GM21367 (cell line): ENCODE data around the gene DLX4.

Experiments
- ATAC-seq: cut with Tn5 transposase; IDR thresholded peaks from one replicate; pipeline ENCODE4 v1.9.1; 2021; ENCODE audit not compliant: unreplicated experiment

DLX4 gene

GRCh38 chr17:49946964-49947584, 21.9 kb upstream of the DLX4 start:
- ATAC-seq: no peak

DNA sequence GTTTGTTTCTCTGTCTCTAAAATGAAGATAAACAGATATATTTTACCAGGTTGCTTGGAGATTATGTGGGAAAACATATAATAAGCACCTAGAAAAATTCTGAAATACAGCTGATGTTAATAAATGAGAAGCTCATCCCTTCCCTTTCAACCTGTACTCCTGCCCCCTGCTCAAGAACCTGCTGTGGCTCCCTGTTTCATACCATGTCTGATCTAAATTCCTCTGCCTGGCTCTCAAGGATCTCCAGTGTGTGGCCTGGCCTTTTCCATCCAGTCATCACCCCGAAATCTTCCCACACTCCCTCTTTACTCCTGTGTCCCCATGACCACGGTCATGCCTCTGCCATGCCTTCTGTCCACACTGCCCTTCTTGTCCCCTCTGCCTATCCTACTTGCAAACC, 19.4 kb upstream of the DLX4 start:
- no peak for ATAC-seq

DNA sequence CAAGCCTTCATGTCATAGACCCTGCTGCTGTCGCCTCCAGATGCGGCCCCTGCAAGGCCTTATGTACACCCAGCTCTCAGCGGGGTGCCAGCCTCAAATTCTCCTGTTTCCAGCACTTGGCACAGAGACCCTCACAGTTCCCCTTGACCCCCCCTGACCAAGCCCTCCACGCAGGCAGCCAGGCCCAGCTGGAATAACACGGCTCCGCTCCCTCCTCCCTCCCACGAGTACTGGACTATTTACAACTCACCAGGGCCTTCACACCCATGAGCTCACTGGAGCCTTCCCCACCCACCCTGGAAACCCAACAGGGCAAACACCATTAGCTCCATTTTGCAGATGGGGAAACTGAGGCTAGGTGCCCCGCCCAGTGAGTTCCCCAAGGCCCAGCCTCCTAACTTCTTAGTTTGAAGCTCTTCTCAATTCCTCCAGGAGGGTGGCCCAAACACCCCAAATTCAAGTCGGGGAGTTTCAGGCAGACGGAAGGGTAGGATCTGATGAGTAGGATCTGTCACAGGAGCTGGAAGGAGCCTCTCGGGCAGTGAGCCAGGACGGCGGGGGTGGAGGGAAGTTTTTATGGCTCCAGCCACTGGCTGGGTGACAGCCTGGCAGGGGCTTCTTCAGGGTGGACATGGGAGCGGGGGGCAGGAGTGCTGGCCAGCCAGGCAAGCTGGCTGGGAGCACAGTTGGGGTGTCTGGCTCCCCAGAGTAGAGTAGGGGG, 17.5 kb upstream of the DLX4 start:
- ATAC-seq: no peak

DNA sequence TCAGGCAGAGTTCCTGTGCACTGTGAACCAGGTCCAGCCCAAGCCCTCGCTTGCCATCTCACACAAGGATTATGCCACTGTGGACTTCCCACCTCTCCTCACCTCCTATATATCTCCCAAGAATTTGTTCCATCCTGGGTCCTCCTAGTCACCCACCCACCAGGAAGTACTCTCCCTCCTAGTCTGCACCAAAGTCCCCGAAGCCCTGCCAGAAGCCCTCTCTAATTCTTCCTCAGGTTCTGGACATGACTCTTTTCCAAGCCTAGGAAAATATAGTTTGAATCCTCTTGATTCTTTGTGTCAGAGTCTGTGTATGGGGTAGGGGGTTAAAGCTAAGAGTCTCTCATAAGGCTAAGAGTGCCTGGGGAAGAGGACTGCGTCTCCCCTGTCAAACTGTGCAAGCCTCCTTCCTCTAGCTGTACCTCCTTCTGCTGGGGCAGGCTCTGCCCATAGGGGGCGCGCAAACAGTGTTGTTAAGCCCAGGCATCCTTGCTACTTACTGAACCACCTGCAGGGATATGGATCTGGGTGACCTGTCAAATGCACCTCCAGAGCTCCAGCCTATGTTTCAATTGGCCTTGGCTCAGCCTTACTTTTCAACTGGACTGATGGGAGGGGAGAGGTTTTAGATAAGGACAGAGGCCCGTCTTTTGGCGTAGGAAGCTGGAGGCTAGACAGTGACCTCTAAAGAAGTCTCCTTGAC, 16.6 kb upstream of the DLX4 start:
- no peak for ATAC-seq

GRCh38 chr17:49952912-49953497, 16.0 kb upstream of the DLX4 start:
- ATAC-seq: no peak

DNA sequence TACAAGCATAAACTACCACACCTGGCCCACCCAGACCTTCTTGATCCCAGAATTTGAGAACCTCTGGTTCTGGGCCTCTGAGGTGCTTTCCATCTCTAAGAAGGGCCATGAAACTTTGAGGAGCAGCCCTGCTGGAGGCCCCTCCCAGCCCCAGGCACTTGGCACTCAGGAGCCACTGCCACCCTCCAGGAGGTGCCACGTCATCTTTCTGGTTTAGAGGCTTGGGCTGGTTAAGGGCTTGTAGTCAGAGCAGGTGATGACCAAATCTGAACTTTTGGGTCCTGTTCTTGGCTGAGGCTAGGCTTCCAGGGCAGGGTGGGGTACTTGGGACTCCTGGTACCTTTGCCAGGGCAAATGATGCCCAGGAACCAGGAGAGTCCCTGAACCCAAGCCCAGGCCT, 13.8 kb upstream of the DLX4 start:
- ATAC-seq: no peak

- ATAC-seq: no peak
These were observed 12.2 kb upstream of the DLX4 start for GRCh38 chr17:49956780-49957179.

DNA sequence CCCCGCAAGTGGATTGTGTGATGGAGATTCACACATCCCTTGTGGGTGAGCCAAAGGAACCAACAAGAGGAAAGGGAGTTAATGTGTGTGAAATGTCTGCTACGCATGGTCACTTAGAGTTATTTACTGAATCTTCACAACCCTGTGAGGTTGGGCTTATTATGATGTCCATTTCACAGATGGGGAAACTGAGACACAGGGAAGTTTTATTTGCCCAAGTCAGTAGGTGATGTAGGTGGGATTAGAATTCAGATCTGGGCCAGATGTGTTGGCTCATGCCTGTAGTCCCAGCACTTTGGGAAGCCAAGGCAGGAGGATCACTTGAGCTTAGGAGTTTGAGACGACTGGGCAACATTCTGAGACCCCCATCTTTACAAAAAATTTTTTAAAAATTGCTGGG, 11.6 kb upstream of the DLX4 start:
- no peak for ATAC-seq

GRCh38 chr17:49958723-49959122, 10.3 kb upstream of the DLX4 start:
- ATAC-seq: no peak

DNA sequence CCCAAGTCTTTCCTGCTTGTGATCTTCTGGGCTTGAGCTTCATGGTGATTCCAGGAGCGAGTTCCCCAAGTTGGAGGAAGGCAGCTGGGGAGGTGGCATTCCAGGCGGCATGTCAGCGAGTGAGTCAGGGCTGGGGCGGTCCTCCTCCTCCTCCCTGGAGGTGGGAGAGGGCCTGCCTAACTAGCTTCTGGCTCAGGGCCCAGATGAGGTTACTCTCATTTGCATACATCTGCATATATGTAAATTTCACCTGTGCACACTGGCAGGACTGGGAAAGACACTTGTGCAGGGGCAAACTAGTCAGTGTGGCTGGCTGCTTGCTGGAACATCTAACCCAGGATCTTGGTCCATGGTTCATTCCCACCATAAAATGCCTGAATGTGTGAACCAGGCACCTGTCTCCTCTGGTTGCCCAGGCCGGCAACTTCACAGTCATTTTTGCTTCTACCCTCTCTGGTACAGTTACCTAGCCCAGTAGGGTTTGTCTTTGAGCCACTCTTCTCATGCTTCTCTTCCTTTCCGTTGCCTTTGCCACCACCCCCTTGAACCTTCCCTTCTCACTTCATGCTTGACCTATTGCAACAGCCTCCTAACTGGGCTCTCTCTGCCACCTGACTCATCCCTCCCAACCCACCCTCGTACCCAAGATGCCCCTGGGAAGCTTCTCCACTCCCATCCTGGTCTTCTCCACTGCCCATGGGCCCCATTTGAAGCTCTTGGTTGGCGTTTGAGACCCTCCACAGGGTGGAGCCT, 9.6 kb upstream of the DLX4 start:
- no peak for ATAC-seq

GRCh38 chr17:49962599-49963308, 6.2 kb upstream of the DLX4 start:
- no peak for ATAC-seq

DNA sequence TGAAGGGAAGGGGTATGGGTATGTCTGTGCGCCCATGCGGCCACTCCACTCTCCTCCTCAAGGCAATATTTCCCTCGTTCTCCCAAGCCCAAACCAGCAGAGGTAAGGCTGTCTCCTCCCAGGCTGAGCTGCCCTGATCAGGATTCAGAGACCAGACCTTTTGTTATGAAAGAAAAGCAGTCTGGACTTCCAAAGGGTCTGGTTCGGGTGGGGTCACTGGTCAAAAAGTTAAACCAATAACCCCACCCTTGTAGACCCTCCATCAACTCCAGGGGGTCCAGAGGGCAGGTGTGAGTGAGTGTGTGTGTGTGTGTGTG, 5.7 kb upstream of the DLX4 start:
- no peak for ATAC-seq

- ATAC-seq: no peak
These were observed 5.2 kb upstream of the DLX4 start for GRCh38 chr17:49963626-49964302.

DNA sequence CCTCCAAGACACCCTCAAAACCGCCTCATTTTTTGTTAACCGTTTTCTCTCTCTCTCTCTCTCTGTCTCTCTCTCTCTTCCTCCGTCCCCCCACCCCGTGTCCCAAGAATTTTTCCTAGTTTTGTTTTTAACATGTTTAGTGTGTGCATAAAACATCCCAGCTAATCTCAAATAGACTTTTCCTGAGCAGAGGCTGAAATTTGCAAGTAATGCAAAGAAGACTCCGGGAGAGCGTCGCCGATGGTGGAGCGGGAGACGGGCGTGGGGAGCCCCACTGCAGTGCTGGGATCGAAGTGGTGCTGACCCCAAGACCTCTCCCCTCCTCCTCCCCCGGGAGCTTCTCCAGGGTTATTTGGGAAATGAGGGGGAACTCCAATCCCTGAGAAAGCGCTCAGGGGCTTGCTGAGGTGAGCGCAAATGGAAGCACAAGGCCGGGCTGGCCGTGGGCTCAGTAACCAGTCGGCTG, 4.7 kb upstream of the DLX4 start:
- ATAC-seq: no peak

GRCh38 chr17:49964769-49965523, 4.0 kb upstream of the DLX4 start:
- ATAC-seq: no peak

GRCh38 chr17:49965524-49965909, 3.5 kb upstream of the DLX4 start:
- ATAC-seq: no peak

DNA sequence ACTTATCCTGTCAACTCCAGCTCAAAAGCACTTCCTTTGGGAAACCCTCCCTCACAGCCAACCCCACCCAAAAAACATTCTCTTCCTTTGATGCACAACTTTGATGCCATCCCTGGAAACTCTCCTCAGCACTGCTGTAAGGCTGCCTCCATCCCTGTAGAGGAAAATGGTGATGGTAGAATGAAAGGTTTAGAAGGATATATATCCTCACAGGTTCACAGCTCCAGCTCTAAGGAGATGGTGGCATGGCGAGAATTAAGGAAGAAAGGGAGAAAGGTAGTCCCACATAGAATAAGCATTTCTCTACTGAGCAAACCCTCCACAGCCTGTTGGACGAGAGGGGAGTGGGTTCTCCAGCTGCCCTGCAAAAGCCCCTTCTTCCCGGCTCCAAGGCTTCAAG, 2.2 kb upstream of the DLX4 start:
- ATAC-seq: no peak

DNA sequence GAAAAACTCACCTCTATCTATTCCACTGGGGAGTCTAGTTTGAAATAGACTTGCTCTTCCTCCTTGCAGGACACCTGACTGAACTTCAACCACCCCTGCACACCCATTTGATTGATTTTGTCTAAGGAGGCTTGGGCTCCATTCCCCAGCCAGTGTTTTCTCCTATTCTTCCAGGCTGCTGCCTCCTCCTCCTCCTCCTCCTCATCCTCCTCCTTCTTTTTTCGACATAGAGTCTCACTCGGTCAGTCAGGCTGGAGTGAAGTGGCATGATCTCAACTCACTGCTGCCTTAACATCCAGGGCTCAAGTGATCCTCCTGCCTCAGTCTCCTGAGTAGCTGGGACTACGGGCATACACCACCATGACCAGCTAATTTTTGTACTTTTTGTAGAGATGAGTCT, 1.8 kb upstream of the DLX4 start:
- no peak for ATAC-seq

- no peak for ATAC-seq
These were observed 1.2 kb upstream of the DLX4 start for GRCh38 chr17:49967621-49968404.
